Effector memory CD4-positive, alpha-beta T cell (primary cell): ENCODE data around the gene AK2.
A peak's percentile ranks its signal among the peaks of the same experiment; 100 is the strongest.
"Not testable (repeated sequence)": the region's sequence is repeated elsewhere in the genome, so short reads cannot be mapped to it uniquely, and the experiment has no call there.

ENCODE experiments used
- DNase-seq, 3 donors: peaks; one replicate each; pipeline ENCODE4 v3.0.0-alpha.2; 2020
- H3K27ac ChIP-seq: 2 replicates; pipeline ENCODE4 v1.7.0; 2013; ENCODE audit warnings: mild to moderate bottlenecking, low read length, moderate library complexity; ENCODE audit not compliant: insufficient read depth, poor library complexity, severe bottlenecking
- H3K27me3 ChIP-seq: replicated peaks from 2 replicates; pipeline ENCODE4 v1.7.0; 2013; ENCODE audit warnings: mild to moderate bottlenecking, low read length; ENCODE audit not compliant: insufficient read depth, control insufficient read depth, poor library complexity, severe bottlenecking
- H3K36me3 ChIP-seq: 2 replicates; pipeline ENCODE4 v1.7.0; 2013; ENCODE audit warnings: mild to moderate bottlenecking, low read length, moderate library complexity; ENCODE audit not compliant: control insufficient read depth, insufficient read depth
- H3K4me1 ChIP-seq: 2 replicates; pipeline ENCODE4 v1.7.0; 2013; ENCODE audit warnings: low read length, mild to moderate bottlenecking; ENCODE audit not compliant: control insufficient read depth, insufficient read depth, poor library complexity, severe bottlenecking
- H3K4me3 ChIP-seq: 2 replicates; pipeline ENCODE4 v1.7.0; 2013; ENCODE audit warnings: low read length, low read depth, mild to moderate bottlenecking; ENCODE audit not compliant: insufficient read depth, poor library complexity, severe bottlenecking
- H3K9me3 ChIP-seq: 2 replicates; pipeline ENCODE4 v1.7.0; 2013; ENCODE audit warnings: mild to moderate bottlenecking, low read length, moderate library complexity; ENCODE audit not compliant: control insufficient read depth

Gene AK2

DNA sequence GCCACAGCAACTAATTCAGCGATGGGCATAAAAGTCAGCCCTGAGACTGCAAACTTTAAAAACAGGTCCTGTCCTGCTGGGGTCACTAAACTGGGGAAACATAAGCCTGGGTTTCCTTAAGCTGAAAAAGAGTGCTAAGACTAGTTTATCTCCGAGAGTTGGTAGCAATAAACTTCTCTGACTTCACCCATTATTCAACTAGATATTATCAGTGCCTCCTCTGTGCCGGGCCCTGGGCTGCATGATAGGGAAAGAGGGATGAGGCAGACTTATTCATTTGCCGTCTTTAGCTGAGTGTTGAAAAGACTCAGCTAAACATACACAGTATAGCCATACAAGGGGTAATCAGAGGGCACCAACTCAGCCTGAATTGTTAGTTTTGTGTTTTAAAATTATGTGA lies 33.0 kb downstream of the AK2 start:
- Histone ChIP-seq H3K9me3 (no peaks in the 10 kb centered on the region), H3K36me3 (peaks cover 6% of the 10 kb centered on the region), H3K4me3 (no peak overlapping the region), H3K27ac (no peak overlapping the region), H3K4me1 (no peaks in the 10 kb centered on the region), H3K27me3 (no peaks in the 10 kb centered on the region)
- no peak for DNase-seq

DNA sequence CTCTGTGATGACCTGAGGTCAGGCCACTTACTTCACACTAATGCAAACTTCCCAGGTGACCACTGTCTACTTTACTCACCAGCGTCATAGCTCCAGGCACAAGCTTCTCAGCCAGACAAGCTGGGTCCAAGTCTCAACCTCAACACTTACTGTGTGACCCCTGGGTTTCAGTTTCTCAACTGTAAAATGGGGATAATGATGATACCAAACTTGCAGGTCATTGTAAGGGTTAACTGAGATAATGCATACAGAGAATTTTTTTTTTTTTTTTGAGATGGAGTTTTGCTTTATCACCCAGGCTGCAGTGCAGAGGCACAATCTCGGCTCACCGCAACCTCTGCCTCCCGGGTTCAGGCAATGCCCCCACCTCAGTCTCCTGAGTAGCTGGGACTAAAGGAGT lies 34.7 kb downstream of the AK2 start:
- no peak overlapping the region for H3K4me3 ChIP-seq
- H3K9me3 ChIP-seq, result no peaks in the 10 kb centered on the region
- H3K27me3 ChIP-seq, result no peaks in the 10 kb centered on the region
- no peaks in the 10 kb centered on the region for H3K36me3 ChIP-seq
- no peak for DNase-seq
- H3K4me1 ChIP-seq, result peaks cover 12% of the 10 kb centered on the region
- H3K27ac ChIP-seq, result no peak overlapping the region

DNA sequence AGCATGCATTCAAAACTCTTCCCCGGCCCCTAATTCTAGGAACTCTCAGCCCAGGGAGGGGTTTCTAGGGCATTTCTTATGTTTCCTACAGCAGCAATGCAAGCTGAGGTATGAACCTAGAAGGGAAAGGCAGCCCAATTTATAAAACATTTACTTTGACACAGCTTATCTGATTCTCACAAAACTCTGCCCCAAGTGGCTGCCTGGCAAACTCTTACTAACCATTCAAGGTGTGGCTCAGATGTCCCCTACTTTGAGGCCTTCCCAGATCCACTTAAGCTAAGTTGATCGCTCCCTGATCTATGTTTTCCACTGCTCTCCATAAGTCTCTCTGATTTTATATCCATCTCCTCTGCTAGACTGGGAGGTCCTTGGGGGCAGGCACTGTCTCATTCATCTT lies 35.4 kb downstream of the AK2 start:
- Histone ChIP-seq H3K9me3 (no peaks in the 10 kb centered on the region), H3K27ac (no peak overlapping the region), H3K27me3 (no peaks in the 10 kb centered on the region), H3K4me3 (no peak overlapping the region), H3K36me3 (no peaks in the 10 kb centered on the region), H3K4me1 (peaks cover 12% of the 10 kb centered on the region)
- no peak for DNase-seq

DNA sequence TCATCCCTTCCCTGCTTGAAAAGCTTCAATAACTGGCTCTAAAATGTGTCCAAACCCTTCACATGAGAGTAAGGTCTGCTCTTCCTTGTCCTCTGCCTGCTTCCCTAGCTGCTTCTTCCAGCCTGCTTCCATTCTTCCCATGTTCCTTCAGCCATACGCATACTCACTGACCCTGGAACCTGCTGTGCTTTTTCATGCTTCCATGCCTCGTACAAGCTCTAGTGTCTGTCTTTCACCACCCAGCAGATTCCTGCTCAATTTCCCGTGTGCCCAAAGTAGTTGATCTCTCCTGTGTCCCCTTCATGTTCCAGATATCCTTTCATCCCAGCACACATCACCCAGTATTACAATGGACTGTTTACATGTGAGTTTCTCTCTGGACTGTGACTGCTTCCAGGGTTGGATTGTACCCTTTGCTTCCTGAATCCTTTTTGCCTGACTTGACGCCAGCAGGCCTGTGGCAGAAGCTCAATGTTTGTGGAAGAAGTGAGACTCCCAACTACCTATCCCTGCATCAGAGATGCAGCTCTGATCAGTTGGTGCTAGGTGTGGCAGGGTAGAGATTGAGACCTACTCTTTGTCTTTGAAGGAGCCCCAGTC lies 36.2 kb downstream of the AK2 start:
- no peak for DNase-seq
- no peaks in the 10 kb centered on the region for H3K27me3 ChIP-seq
- H3K4me3 ChIP-seq, result no peak overlapping the region
- H3K27ac ChIP-seq, result no peak overlapping the region
- no peaks in the 10 kb centered on the region for H3K36me3 ChIP-seq
- no peaks in the 10 kb centered on the region for H3K9me3 ChIP-seq
- H3K4me1 ChIP-seq, result peaks cover 12% of the 10 kb centered on the region

DNA sequence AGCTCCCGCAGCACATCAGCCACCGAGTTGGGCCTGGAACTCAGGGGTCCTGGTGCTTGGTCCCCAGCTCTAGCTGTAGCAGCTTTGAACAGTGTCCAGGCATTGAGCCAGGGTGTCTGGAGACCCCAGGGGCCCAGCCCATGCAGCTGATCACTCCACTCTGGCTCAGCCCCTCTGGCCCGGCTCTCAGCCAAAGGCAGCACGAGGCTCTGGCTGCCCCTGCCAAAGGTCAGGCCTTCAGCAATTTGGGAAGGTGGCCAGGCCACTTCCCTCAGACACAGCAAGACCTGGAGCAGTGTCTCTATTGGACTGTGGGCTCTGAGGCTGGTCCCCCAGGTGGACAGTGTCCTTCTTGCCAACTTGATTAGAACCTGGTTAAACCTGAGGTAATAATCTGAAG lies 37.7 kb downstream of the AK2 start:
- Histone ChIP-seq H3K27ac (no peak overlapping the region), H3K4me1 (peaks cover 12% of the 10 kb centered on the region), H3K36me3 (no peaks in the 10 kb centered on the region), H3K4me3 (no peak overlapping the region), H3K9me3 (no peaks in the 10 kb centered on the region), H3K27me3 (no peaks in the 10 kb centered on the region)
- DNase-seq, result no peak

DNA sequence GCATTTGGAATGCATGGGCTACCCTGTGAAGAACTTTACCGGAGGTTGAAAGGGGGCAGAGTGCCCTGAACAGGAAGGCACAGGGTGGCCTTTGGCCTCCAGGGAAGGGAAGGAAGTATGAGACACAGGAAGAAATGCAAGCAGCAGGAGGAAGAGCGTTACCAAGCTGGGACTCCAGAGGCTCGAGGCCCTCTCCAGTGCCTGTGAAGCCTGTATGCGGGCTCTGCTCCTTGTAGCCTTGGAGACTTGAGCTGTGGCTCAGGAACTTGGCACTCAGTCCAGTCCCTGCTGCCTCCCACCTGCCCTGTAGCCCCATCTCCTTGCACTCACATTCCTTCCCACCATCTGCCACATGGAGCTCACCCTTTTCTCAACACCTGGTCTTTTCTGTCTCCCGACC lies 38.6 kb downstream of the AK2 start:
- H3K9me3 ChIP-seq, result no peaks in the 10 kb centered on the region
- DNase-seq, result no peak
- H3K27me3 ChIP-seq, result no peaks in the 10 kb centered on the region
- H3K27ac ChIP-seq, result no peak overlapping the region
- H3K4me3 ChIP-seq, result no peak overlapping the region
- H3K4me1 ChIP-seq, result peaks cover 12% of the 10 kb centered on the region
- H3K36me3 ChIP-seq, result no peaks in the 10 kb centered on the region

DNA sequence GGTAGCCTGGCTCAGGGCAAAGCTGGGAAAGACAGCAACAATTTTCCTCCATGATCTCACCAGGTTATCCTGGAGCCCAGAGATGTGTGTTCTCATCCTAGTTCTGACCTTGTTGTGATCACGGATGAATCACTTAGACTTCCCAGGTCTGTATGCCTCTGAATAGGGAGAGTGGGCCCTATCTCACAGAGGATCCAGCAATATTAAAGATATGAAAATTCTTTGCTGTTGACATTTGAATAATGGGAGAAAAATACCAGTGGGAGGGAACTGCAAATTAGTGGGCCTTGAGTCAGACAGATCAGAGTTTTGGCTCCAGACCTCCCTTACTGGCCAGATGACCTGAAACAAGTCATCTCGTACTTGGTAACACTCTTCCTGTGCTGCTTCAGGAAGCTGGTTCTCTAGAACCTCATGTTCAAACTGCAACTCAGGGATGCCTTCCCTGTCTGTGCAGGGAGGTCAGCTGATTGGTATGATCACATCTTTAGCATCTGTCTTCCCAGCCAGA lies 39.2 kb downstream of the AK2 start:
- Histone ChIP-seq H3K4me1 (peaks cover 13% of the 10 kb centered on the region), H3K27me3 (no peaks in the 10 kb centered on the region), H3K4me3 (no peak overlapping the region), H3K36me3 (no peaks in the 10 kb centered on the region), H3K27ac (no peak overlapping the region), H3K9me3 (no peaks in the 10 kb centered on the region)
- DNase-seq, result no peak

DNA sequence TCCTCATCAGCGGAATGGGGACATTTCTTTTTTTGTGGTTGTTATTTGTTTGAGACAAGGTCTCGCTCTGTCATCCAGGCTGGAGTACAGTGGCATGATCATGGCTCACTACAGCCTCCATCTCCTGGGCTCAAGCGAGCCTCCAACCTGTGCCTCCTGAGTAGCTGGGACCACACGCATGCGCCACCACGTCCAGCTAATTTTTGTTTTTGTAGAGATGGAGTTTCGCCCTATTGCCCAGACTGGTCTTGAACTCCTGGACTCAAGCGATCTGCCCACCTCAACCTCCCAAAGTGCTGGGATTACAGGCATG lies 43.4 kb downstream of the AK2 start:
- not testable (repeated sequence) for H3K27me3 ChIP-seq, H3K9me3 ChIP-seq, H3K36me3 ChIP-seq, H3K4me3 ChIP-seq, H3K27ac ChIP-seq, DNase-seq
- peaks cover 21% of the 10 kb centered on the region for H3K4me1 ChIP-seq

DNA sequence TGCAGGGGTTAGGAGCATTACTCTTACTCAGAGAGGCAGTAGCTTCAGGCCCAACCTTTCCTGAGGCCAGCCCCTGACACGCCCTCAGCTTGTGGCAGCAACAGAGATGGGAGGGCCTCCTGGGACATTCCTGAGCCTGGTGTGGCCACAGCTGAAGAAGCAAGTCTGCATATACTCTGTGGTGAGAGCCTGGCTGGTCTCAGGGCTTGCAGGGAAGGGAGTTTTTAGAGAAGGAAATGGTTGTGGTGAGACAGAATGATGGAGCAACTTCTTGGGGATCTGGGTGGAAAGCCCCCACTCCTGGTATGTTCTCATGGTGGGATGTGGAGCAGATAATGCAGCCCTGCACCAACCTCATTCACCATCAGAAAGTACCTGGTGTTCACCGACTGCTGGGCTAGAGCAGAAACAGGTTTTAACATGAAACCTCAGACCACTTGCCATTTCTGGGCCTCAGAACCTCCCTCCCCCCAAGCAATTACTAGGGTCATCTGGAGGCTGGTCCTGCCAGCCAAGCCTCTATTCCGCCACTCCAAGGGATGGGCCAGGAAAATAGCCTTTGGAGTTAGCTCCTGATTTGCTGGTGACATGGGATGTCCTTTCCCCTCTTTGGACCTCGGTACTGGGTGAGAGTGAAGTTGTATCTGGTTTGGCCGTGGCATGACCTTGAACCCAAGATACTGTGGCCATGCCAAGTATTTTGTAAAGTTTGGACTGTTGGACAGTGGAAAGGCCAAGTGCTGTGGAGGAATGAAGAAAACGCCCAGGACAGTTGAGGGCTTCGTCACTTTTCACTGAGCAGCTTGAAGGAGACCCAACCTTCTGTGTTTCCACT lies 44.0 kb downstream of the AK2 start:
- no peaks in the 10 kb centered on the region for H3K27me3 ChIP-seq
- no peaks in the 10 kb centered on the region for H3K36me3 ChIP-seq
- H3K4me3 ChIP-seq, result no peak overlapping the region
- peak; percentile 47 to 57 (median 52) for DNase-seq
- peak overlapping the region; percentile 50 for H3K27ac ChIP-seq
- H3K9me3 ChIP-seq, result no peaks in the 10 kb centered on the region
- peaks cover 15% of the 10 kb centered on the region for H3K4me1 ChIP-seq

DNA sequence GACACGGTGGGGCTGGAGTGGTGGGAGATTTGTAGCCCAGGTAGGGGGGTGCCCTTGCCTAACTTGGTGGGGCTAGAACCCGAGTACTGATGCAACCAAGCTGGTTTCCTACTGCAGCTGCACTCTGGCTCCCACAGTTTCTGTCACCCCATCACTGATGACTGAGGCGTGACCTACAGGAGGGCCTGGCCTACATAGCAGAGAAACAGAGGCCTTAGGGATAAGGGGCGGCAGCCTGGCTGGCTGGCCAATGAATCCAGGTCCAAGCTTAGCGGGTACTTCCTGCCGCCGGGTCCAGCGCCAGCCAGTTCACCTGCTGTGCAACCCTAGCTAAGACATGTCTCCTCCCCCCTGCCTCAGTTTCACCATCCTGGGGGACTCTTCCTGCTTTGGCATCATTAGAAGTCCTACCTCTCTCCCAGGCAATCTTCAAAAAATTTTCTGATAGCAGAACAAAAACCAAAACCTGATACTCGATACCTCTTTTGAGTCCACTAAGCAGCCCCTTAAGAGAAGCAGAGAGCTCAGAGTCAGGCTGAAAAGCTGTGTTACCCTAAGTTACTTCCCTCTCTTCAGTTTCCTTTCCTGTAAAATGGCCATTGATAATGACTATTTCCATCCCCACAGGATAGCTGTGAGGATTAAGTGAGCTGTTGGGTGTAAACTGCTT lies 44.7 kb downstream of the AK2 start:
- H3K4me1 ChIP-seq, result peaks cover 12% of the 10 kb centered on the region
- no peak overlapping the region for H3K4me3 ChIP-seq
- no peak for DNase-seq
- peak overlapping the region; percentile 50 for H3K27ac ChIP-seq
- no peaks in the 10 kb centered on the region for H3K9me3 ChIP-seq
- no peaks in the 10 kb centered on the region for H3K36me3 ChIP-seq
- no peaks in the 10 kb centered on the region for H3K27me3 ChIP-seq
